ENCODE results near the gene C1orf21.

C1orf21 gene

GRCh38 chr1:184489908-184490307 is 103.1 kb downstream of the C1orf21 start:
- no peak for DNase-seq

- no peak for DNase-seq
These were observed 105.7 kb downstream of the C1orf21 start for GRCh38 chr1:184492536-184492935.

GRCh38 chr1:184493987-184494388 is 107.2 kb downstream of the C1orf21 start:
- DNase-seq: no peak

GRCh38 chr1:184494929-184495328 is 108.1 kb downstream of the C1orf21 start:
- no peak for DNase-seq

GRCh38 chr1:184497959-184498723 is 111.3 kb downstream of the C1orf21 start:
- no peak for DNase-seq

GRCh38 chr1:184499616-184500015 is 112.8 kb downstream of the C1orf21 start:
- no peak for DNase-seq

- DNase-seq: no peak
These were observed 115.3 kb downstream of the C1orf21 start for GRCh38 chr1:184502161-184502560.

- no peak for DNase-seq
These were observed 116.5 kb downstream of the C1orf21 start for GRCh38 chr1:184503221-184503749.

- no peak for DNase-seq
These were observed 117.5 kb downstream of the C1orf21 start for GRCh38 chr1:184504040-184504954.

- no peak for DNase-seq
These were observed 118.1 kb downstream of the C1orf21 start for GRCh38 chr1:184504955-184505338.

- DNase-seq: no peak
These were observed 119.7 kb downstream of the C1orf21 start for GRCh38 chr1:184506481-184506880.

- no peak for DNase-seq
These were observed 120.3 kb downstream of the C1orf21 start for GRCh38 chr1:184507165-184507564.

GRCh38 chr1:184507604-184508280 is 120.9 kb downstream of the C1orf21 start:
- no peak for DNase-seq

GRCh38 chr1:184509105-184509504 is 122.3 kb downstream of the C1orf21 start:
- no peak for DNase-seq

GRCh38 chr1:184510110-184510509 is 123.3 kb downstream of the C1orf21 start:
- DNase-seq: no peak

GRCh38 chr1:184512724-184513123 is 125.9 kb downstream of the C1orf21 start:
- no peak for DNase-seq

GRCh38 chr1:184513421-184513820 is 126.6 kb downstream of the C1orf21 start:
- no peak for DNase-seq

- DNase-seq: no peak
These were observed 127.1 kb downstream of the C1orf21 start for GRCh38 chr1:184513966-184514365.

GRCh38 chr1:184514447-184514846 is 127.6 kb downstream of the C1orf21 start:
- DNase-seq: no peak

- DNase-seq: no peak
These were observed 130.3 kb downstream of the C1orf21 start for GRCh38 chr1:184517130-184517529.

- DNase-seq: no peak
These were observed 132.0 kb downstream of the C1orf21 start for GRCh38 chr1:184518736-184519357.

GRCh38 chr1:184520336-184520735 is 133.5 kb downstream of the C1orf21 start:
- no peak for DNase-seq

- no peak for DNase-seq
These were observed 137.4 kb downstream of the C1orf21 start for GRCh38 chr1:184524248-184524647.

Data from stimulated activated CD4-positive, alpha-beta T cell treated with anti-CD3 and anti-CD28 coated beads, Interleukin-2, amount 100 ng/mL, for 24 hours (primary cell).